Loucy (cell line): Measurements from ENCODE around the gene CNOT11.
"Not testable (repeated sequence)": the region's sequence is repeated elsewhere in the genome, so short reads cannot be mapped to it uniquely, and the experiment has no call there.

Experiments
- H2AFZ ChIP-seq: fragments of 200-600 bp; sonication (generic); 2 replicates; pipeline ENCODE4 v1.6.0; 2016; ENCODE audit warnings: antibody characterized with exemption, mild to moderate bottlenecking, low read length, moderate library complexity
- H3F3A ChIP-seq: fragments of 200-600 bp; 2 replicates; pipeline ENCODE4 v1.6.0; 2016; ENCODE audit warnings: antibody characterized with exemption, low read depth, mild to moderate bottlenecking
- H3K27me3 ChIP-seq: fragments of 200-600 bp; sonication (generic); 2 replicates; pipeline ENCODE4 v1.6.1; 2014; ENCODE audit warnings: low read length, mild to moderate bottlenecking; ENCODE audit not compliant: insufficient read depth, poor library complexity, severe bottlenecking
- H3K36me3 ChIP-seq: fragments of 200-600 bp; sonication (generic); 2 replicates; pipeline ENCODE4 v1.6.1; 2016; ENCODE audit warnings: low read length; ENCODE audit not compliant: insufficient read depth
- H3K4me1 ChIP-seq: fragments of 200-600 bp; sonication (generic); 2 replicates; pipeline ENCODE4 v1.5.1; 2014; ENCODE audit warnings: low read length, mild to moderate bottlenecking; ENCODE audit not compliant: insufficient read depth, poor library complexity, severe bottlenecking
- H3K4me2 ChIP-seq: fragments of 200-600 bp; sonication (generic); 2 replicates; pipeline ENCODE4 v1.6.0; 2014; ENCODE audit warnings: antibody characterized with exemption, low read length, low read depth, mild to moderate bottlenecking; ENCODE audit not compliant: poor library complexity, severe bottlenecking
- H3K4me3 ChIP-seq: fragments of 200-600 bp; sonication (generic); 2 replicates; pipeline ENCODE4 v1.5.1; 2014; ENCODE audit warnings: low read length, mild to moderate bottlenecking, mixed read lengths; ENCODE audit not compliant: poor library complexity, severe bottlenecking
- H3K79me2 ChIP-seq: fragments of 200-600 bp; sonication (generic); 2 replicates; pipeline ENCODE4 v1.6.1; 2014; ENCODE audit warnings: low read length; ENCODE audit not compliant: insufficient read depth
- H3K9ac ChIP-seq: fragments of 200-600 bp; sonication (generic); 2 replicates; pipeline ENCODE4 v1.6.0; 2014; ENCODE audit warnings: mild to moderate bottlenecking, low read depth, low read length, moderate library complexity; ENCODE audit not compliant: poor library complexity, severe bottlenecking
- H3K9me2 ChIP-seq: fragments of 200-600 bp; sonication (generic); replicated peaks from 2 replicates; pipeline ENCODE4 v1.6.1; 2016; ENCODE audit warnings: low read depth, low read length, mixed read lengths
- H3K9me3 ChIP-seq: fragments of 200-600 bp; sonication (generic); 2 replicates; pipeline ENCODE4 v1.6.1; 2014; ENCODE audit warnings: mild to moderate bottlenecking, antibody characterized with exemption, low read length, low read depth; ENCODE audit not compliant: insufficient read depth
- H4K20me1 ChIP-seq: fragments of 200-600 bp; sonication (generic); 2 replicates; pipeline ENCODE4 v1.6.0; 2014; ENCODE audit warnings: antibody characterized with exemption, low read length, mild to moderate bottlenecking; ENCODE audit not compliant: insufficient read depth, poor library complexity, severe bottlenecking
- CTCF ChIP-seq: fragments of 200-600 bp; sonication (generic); conservative IDR thresholded peaks from 2 replicates; pipeline ENCODE4 v1.5.1; 2014; ENCODE audit warnings: mild to moderate bottlenecking, antibody characterized with exemption, low read length
- EZH2phosphoT487 ChIP-seq: fragments of 200-600 bp; IDR thresholded peaks from 2 replicates; pipeline ENCODE4 v1.6.1; 2018; ENCODE audit warnings: antibody characterized with exemption, mild to moderate bottlenecking, moderate library complexity, borderline replicate concordance

CNOT11 gene

DNA sequence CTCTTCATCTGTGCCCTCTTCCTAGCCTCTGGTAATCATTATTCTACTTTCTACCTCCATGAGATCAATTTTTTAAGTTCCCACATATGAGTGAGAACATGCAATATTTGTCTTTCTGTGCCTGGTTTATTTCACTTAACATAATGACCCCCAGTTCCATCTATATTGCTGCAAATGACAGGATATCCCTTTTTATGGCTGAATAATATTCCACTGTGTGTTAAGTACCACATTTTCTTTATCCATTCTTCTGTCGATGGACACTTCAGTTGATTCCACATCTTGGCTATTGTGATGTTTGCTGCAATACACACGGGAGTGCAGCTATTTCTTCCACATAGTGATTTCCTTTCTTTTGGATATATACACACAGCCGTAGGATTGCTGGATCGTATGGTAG lies 43.9 kb upstream of the CNOT11 start:
- peaks cover 4% of the 10 kb centered on the region for H3K4me1 ChIP-seq
- no peak overlapping the region for H2AFZ ChIP-seq
- H3K36me3 ChIP-seq: no peaks in the 10 kb centered on the region
- no peak overlapping the region for H3K9ac ChIP-seq
- H3F3A ChIP-seq: no peaks in the 10 kb centered on the region
- H3K9me2 ChIP-seq: no peaks in the 10 kb centered on the region
- H3K79me2 ChIP-seq: no peaks in the 10 kb centered on the region
- TF ChIP-seq CTCF: no peak
- no peak for TF ChIP-seq EZH2phosphoT487
- H3K4me2 ChIP-seq: no peak overlapping the region
- no peaks in the 10 kb centered on the region for H4K20me1 ChIP-seq
- H3K27me3 ChIP-seq: no peaks in the 10 kb centered on the region
- no peak overlapping the region for H3K4me3 ChIP-seq
- H3K9me3 ChIP-seq: no peaks in the 10 kb centered on the region; the same call in 1 of the 2 replicates

DNA sequence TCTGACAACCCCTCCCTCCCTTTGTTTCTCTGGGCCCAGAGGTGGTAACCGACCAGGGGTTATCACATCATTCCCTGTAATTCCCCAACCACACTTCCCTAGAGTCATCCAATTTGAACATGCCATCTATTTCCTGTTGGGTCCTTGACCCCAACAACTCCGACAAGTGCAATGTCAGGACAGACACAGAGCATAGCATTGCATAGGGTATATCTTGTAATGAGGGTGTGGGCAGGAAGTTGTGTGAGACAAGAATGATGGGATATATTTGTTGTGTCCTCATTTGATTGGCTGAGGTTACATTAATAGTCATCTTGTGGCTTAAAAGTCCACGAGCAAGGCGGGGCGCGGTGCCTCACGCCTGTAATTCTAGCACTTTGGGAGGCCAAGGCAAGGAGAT lies 33.4 kb upstream of the CNOT11 start:
- Histone ChIP-seq H3K4me1 (peaks cover 19% of the 10 kb centered on the region), H4K20me1 (no peaks in the 10 kb centered on the region), H3K9ac (no peak overlapping the region), H3K27me3 (no peaks in the 10 kb centered on the region), H2AFZ (no peak overlapping the region), H3K79me2 (no peaks in the 10 kb centered on the region), H3F3A (peaks cover 9% of the 10 kb centered on the region), H3K4me2 (no peak overlapping the region), H3K9me2 (no peaks in the 10 kb centered on the region), H3K36me3 (no peaks in the 10 kb centered on the region; the same call in 1 of the 2 replicates), H3K4me3 (no peak overlapping the region), H3K9me3 (peaks cover 16% of the 10 kb centered on the region; the same call in 1 of the 2 replicates)
- no peak for TF ChIP-seq CTCF
- no peak for TF ChIP-seq EZH2phosphoT487

GRCh38 chr2:101220091-101220490 lies 32.6 kb upstream of the CNOT11 start:
- peaks cover 16% of the 10 kb centered on the region; the same call in 1 of the 2 replicates for H3K9me3 ChIP-seq
- not testable (repeated sequence) for H3K9ac ChIP-seq, H2AFZ ChIP-seq, H3K79me2 ChIP-seq, H4K20me1 ChIP-seq, H3K36me3 ChIP-seq, H3K4me3 ChIP-seq, H3K9me2 ChIP-seq, H3K4me2 ChIP-seq, H3K27me3 ChIP-seq
- H3K4me1 ChIP-seq: peaks cover 27% of the 10 kb centered on the region
- H3F3A ChIP-seq: peaks cover 12% of the 10 kb centered on the region

- Histone ChIP-seq H3K4me3 (peak overlapping the region; percentile 51), H3K9me3 (peaks cover 21% of the 10 kb centered on the region; the same call in 1 of the 2 replicates), H3K9me2 (no peaks in the 10 kb centered on the region)
Observed at GRCh38 chr2:101223814-101224231, 28.9 kb upstream of the CNOT11 start.

More at GRCh38 chr2:101223814-101224231, 28.9 kb upstream of the CNOT11 start:
- Histone ChIP-seq H2AFZ (0 out of 2 replicates have a peak overlapping the region, but pooled peaks have one; percentile 26), H3K36me3 (no peaks in the 10 kb centered on the region; the same call in 1 of the 2 replicates), H4K20me1 (no peaks in the 10 kb centered on the region), H3K4me1 (peaks cover 30% of the 10 kb centered on the region), H3F3A (peaks cover 12% of the 10 kb centered on the region), H3K27me3 (no peaks in the 10 kb centered on the region), H3K4me2 (peak overlapping the region; percentile 61), H3K9ac (peak overlapping the region; percentile 27), H3K79me2 (no peaks in the 10 kb centered on the region)
- TF ChIP-seq CTCF (no peak), EZH2phosphoT487 (0 out of 2 replicates have a peak, but pooled peaks have one; percentile 3)
